A204.1 (cell line): ENCODE data around the gene ITGAV.

Experiments
- FAIRE-seq: peaks from 2 replicates; lab custom pipeline; 2012; peaks lifted over from hg19 to GRCh38; lab: Jason Lieb, UNC

Gene ITGAV

GRCh38 chr2:186670831-186671230 is 81.0 kb downstream of the ITGAV start:
- FAIRE-seq: no peak

- FAIRE-seq: no peak
Observed at GRCh38 chr2:186675380-186675779, 85.5 kb downstream of the ITGAV start.

GRCh38 chr2:186683341-186683740 is 93.5 kb downstream of the ITGAV start:
- no peak for FAIRE-seq

- FAIRE-seq: no peak
Observed at GRCh38 chr2:186687807-186688211, 98.0 kb downstream of the ITGAV start.

- FAIRE-seq: no peak
Observed at GRCh38 chr2:186688813-186689212, 99.0 kb downstream of the ITGAV start.

GRCh38 chr2:186690786-186691185 is 100.9 kb downstream of the ITGAV start:
- no peak for FAIRE-seq

DNA sequence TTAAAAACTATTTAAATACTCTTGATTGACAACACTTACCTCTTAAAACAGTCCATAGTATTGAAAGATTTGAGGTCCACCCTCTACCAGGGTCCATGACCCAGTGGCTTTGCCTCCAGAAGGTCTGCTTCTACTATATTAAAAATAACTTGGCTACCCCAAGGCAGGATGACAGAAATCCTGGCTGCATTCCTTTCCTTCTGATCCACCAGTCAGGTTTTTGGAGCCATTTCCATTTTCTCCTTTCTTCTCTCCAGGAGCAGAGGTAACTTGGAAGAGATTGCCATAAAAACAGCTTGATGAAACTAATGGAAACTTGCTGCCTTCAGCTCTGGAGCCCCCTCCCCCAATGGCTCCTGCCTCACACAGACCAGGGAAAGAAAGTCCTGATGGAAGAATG is 101.4 kb downstream of the ITGAV start:
- FAIRE-seq: no peak

GRCh38 chr2:186691900-186692299 is 102.0 kb downstream of the ITGAV start:
- no peak for FAIRE-seq

DNA sequence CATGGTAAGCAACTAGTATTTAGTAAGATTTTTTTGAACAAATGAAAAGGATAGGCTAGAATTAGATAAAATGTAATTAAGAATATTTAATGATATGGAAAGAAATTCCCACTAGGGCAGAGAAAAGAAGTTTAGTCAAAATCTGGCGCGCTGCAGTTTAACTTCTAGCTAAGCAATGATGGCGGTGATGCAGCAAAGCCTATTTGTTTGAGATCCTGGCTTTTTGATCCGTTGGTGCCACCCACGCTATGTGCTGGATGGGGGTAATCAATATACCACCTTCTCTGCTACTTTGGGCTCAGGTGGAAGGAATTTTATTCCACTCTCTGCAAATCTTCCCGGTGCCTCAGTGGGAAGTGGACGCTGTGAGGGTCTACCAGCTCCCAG is 103.6 kb downstream of the ITGAV start:
- no peak for FAIRE-seq

- no peak for FAIRE-seq
Observed at GRCh38 chr2:186695081-186695756, 105.4 kb downstream of the ITGAV start.

GRCh38 chr2:186696290-186696689 is 106.4 kb downstream of the ITGAV start:
- no peak for FAIRE-seq

GRCh38 chr2:186696804-186697203 is 106.9 kb downstream of the ITGAV start:
- no peak for FAIRE-seq

- no peak for FAIRE-seq
Observed at GRCh38 chr2:186697536-186697935, 107.7 kb downstream of the ITGAV start.

DNA sequence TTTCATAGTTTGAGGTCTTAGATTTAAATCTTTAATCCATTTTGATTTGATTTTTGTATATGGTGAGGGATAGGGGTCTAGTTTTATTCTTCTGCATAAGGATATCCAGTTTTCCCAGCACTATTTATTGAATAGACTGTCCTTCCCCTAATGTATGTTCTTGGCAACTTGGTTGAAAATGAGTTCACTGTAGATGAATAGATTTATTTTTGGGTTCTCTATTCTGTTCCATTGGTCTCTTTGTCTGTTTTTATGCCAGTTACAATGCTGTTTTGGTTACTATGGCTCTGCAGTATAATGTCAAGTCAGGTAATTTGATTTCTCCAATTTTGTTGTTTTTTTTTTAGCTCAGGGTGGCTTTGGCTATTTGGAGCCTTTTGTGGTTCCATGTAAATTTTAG is 109.9 kb downstream of the ITGAV start:
- no peak for FAIRE-seq

DNA sequence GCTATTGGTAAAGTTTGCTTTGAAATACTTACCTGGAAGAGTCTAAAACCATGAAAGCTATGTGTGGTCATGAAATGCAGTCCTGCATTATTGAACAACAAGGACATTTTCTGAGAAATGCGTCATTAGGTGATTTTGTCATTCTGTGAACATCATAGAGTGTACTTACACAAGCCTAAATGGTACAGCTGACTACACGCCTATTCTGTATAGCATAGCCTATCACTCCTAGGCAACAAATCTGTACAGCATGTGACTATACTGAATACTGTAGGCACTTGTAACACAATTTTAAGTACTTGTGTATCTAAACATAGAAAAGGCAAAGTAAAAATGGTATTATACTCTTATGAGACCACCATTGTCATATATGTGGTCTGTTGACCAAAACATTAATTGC is 112.2 kb downstream of the ITGAV start:
- no peak for FAIRE-seq

DNA sequence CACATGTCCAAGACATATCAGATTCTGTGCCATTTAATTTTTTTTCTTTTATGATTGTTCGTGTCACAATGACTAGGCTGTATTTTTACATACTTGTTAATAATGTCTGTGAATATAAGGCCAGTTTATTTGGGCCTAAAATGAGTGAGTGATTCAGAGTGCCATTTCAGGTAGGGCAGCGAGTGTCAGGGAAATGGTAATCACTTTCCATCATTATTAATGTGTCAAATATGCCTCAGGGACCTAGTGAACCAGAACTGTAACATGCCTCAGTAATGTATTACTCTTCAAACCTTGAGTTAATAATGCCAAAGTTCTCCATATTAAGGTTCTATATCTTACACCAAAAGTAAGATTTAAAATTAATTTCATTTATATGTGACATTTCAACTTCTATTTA is 112.6 kb downstream of the ITGAV start:
- no peak for FAIRE-seq

DNA sequence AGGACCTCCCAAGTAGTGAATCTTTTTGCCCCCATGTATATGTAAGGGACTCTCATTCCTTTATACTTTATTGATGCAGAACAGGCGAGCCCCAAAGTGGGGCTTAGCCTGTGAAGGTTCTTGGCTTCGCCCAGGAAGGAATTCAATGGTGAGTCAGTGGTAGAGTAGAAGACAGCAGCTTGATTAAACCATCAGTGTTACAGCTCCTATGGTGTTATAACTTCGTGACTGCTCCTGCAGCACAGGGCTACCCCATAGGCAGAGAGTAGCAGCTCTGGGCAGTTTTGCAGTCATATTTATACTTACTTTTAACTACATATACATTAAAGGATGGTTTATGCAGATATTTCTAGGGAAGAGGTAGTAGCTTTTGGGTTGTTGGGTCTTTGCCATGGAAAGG is 115.0 kb downstream of the ITGAV start:
- no peak for FAIRE-seq

- FAIRE-seq: no peak
Observed at GRCh38 chr2:186709529-186710450, 119.9 kb downstream of the ITGAV start.

DNA sequence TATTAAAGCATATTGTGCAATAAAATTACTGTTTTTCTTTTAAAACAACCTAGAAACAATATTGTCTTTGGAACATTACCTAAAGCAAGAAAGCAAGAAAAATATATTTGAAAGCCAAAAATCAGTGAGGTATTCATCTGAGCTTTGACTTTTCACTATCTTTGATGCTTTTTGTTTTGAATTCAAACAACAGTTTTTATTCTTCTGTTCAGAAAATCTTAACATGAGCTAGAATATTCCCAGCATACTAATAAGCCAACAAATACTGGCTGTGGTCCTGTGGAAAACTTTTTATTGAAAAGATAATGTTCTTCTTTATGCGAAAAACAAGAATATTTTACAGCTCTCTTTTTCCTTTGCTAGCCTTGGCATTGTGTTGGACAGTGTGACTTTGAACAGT is 123.8 kb downstream of the ITGAV start:
- no peak for FAIRE-seq

- FAIRE-seq: no peak
Observed at GRCh38 chr2:186714611-186715010, 124.8 kb downstream of the ITGAV start.

- no peak for FAIRE-seq
Observed at GRCh38 chr2:186716004-186716403, 126.1 kb downstream of the ITGAV start.

DNA sequence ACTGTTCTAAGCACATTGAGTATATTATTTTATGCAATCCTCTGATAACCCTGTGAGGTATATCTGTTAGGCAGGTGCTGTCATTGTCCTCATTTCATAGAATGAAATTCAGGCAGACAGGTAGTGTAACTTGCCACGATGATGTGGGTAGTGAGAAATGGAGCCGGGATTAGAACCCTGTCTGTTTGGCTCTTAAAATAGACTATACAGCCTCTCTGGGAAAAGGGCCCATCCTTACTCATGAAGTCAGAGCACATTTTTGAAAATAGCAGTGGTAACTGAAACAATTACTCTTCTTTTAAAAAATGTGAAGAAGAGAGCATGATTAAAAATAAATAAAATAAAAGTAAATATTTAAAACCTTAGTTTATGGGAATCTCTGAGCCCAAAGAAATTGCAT is 127.0 kb downstream of the ITGAV start:
- no peak for FAIRE-seq

- no peak for FAIRE-seq
Observed at GRCh38 chr2:186717320-186718007, 127.6 kb downstream of the ITGAV start.
